SH-SY5Y (cell line): ENCODE measurements around the gene ARHGAP45.

Experiments used
- GATA2 ChIP-seq: IDR thresholded peaks from 2 replicates; pipeline ENCODE4 v1.6.1; 2011; ENCODE audit warnings: mild to moderate bottlenecking, low read depth, low read length
- GATA3 ChIP-seq: IDR thresholded peaks from 2 replicates; pipeline ENCODE4 v1.6.1; 2011; ENCODE audit warnings: low read depth, mild to moderate bottlenecking, low read length, moderate library complexity

DNA sequence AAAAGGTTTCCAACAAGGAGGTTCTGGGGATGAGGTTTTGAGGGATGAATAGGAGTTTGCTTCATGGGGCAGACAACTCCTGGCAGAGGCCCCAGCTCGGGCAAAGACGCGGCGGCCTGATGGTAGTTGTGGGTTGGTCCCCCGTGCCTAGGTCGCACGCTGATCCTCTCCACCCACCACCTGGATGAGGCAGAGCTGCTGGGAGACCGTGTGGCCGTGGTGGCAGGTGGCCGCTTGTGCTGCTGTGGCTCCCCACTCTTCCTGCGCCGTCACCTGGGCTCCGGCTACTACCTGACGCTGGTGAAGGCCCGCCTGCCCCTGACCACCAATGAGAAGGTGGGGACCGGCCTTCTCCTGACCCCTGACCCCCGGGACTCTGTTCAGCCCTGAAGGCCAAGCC is 15.2 kb upstream of the ARHGAP45 start:
- TF ChIP-seq GATA2 (no peak), GATA3 (no peak)
